GM19452 (cell line): ENCODE measurements around the gene PTCD1.

Source experiments
- ATAC-seq: cut with Tn5 transposase; IDR thresholded peaks from one replicate; pipeline ENCODE4 v1.9.1; 2021; ENCODE audit not compliant: unreplicated experiment

PTCD1 gene

GRCh38 chr7:99438573-99439480 lies at the start of gene PTCD1, which contains the start of gene CPSF4:
TSS of gene PTCD1 (minus strand) at chr7:99438798. CDS start at chr7:99435242, 3,556 bp downstream.
TSS of gene CPSF4 (plus strand) at chr7:99438943. CDS start at chr7:99439083, 140 bp downstream.
- peak; percentile 90 for ATAC-seq

GRCh38 chr7:99485094-99485493 lies 46.5 kb upstream of the PTCD1 start:
- no peak for ATAC-seq

- ATAC-seq, result no peak
Observed at GRCh38 chr7:99478464-99479440, 40.2 kb upstream of the PTCD1 start.

- ATAC-seq, result no peak
Observed at GRCh38 chr7:99476107-99476506, 37.5 kb upstream of the PTCD1 start.

GRCh38 chr7:99473315-99473596 lies 34.7 kb upstream of the PTCD1 start:
- no peak for ATAC-seq

GRCh38 chr7:99472561-99473314 lies 34.1 kb upstream of the PTCD1 start, which contains the start of gene ZNF789:
TSS of gene ZNF789 (plus strand) at chr7:99472890. CDS start at chr7:99476457, 3,567 bp downstream.
- ATAC-seq, result peak; percentile 94

GRCh38 chr7:99469381-99470065 lies 30.9 kb upstream of the PTCD1 start:
- ATAC-seq, result no peak

- ATAC-seq, result no peak
Observed at GRCh38 chr7:99468336-99468918, 29.8 kb upstream of the PTCD1 start.

- no peak for ATAC-seq
Observed at GRCh38 chr7:99465421-99465768, 26.8 kb upstream of the PTCD1 start.

- no peak for ATAC-seq
Observed at GRCh38 chr7:99461221-99461620, 22.6 kb upstream of the PTCD1 start.

GRCh38 chr7:99460651-99461050 lies 22.1 kb upstream of the PTCD1 start:
- no peak for ATAC-seq

GRCh38 chr7:99459087-99459486 lies 20.5 kb upstream of the PTCD1 start:
- no peak for ATAC-seq

- no peak for ATAC-seq
Observed at GRCh38 chr7:99457650-99458493, 19.3 kb upstream of the PTCD1 start.

GRCh38 chr7:99457050-99457649 lies 18.6 kb upstream of the PTCD1 start:
- no peak for ATAC-seq

- ATAC-seq, result no peak
Observed at GRCh38 chr7:99456288-99456687, 17.7 kb upstream of the PTCD1 start.

GRCh38 chr7:99455874-99456273 lies 17.3 kb upstream of the PTCD1 start:
- no peak for ATAC-seq

- ATAC-seq, result no peak
Observed at GRCh38 chr7:99453105-99453504, 14.5 kb upstream of the PTCD1 start.

GRCh38 chr7:99452541-99452940 lies 13.9 kb upstream of the PTCD1 start:
- ATAC-seq, result no peak

GRCh38 chr7:99451936-99452335 lies 13.3 kb upstream of the PTCD1 start:
- no peak for ATAC-seq
